ENCODE results near the gene BEX1.
"Not testable (repeated sequence)": the region's sequence is repeated elsewhere in the genome, so short reads cannot be mapped to it uniquely, and the experiment has no call there.

BEX1 gene

GRCh38 chrX:103063918-103064434 lies at the start of gene BEX1:
Gene BEX1, minus strand, starts transcription at chrX:103064171. Its CDS starts 897 bp downstream, at chrX:103063274.
- DNase-seq = peak; percentile 20

- not testable (repeated sequence) for DNase-seq
Measured at GRCh38 chrX:103109497-103109896, 45.5 kb upstream of the BEX1 start.

- DNase-seq = no peak
Measured at GRCh38 chrX:103107836-103108235, 43.9 kb upstream of the BEX1 start.

GRCh38 chrX:103107227-103107737 lies 43.3 kb upstream of the BEX1 start:
- DNase-seq = not testable (repeated sequence)

GRCh38 chrX:103104370-103104769 lies 40.4 kb upstream of the BEX1 start:
- not testable (repeated sequence) for DNase-seq

- not testable (repeated sequence) for DNase-seq
Measured at GRCh38 chrX:103103866-103104265, 39.9 kb upstream of the BEX1 start.

- no peak for DNase-seq
Measured at GRCh38 chrX:103101299-103102042, 37.5 kb upstream of the BEX1 start.

- no peak for DNase-seq
Measured at GRCh38 chrX:103100484-103100883, 36.5 kb upstream of the BEX1 start.

- DNase-seq = no peak
Measured at GRCh38 chrX:103099691-103100090, 35.7 kb upstream of the BEX1 start.

GRCh38 chrX:103098488-103098887 lies 34.5 kb upstream of the BEX1 start:
- no peak for DNase-seq

- DNase-seq = no peak
Measured at GRCh38 chrX:103092942-103093341, 29.0 kb upstream of the BEX1 start, which contains the start of gene NXF3. Gene NXF3, minus strand, starts transcription at chrX:103093143. Its CDS starts 120 bp downstream, at chrX:103093023.

GRCh38 chrX:103081051-103081450 lies 17.1 kb upstream of the BEX1 start:
- no peak for DNase-seq

- no peak for DNase-seq
Measured at GRCh38 chrX:103073467-103073866, 9.5 kb upstream of the BEX1 start.

- DNase-seq = no peak
Measured at GRCh38 chrX:103066606-103067005, 2.6 kb upstream of the BEX1 start.

- DNase-seq = peak; percentile 21
Measured at GRCh38 chrX:103063191-103063845, 653 bp downstream of the BEX1 start.

GRCh38 chrX:103061486-103061885 lies 2.5 kb downstream of the BEX1 start:
- DNase-seq = no peak

- no peak for DNase-seq
Measured at GRCh38 chrX:103056902-103057301, 7.1 kb downstream of the BEX1 start.

GRCh38 chrX:103052625-103053024 lies 11.3 kb downstream of the BEX1 start:
- DNase-seq = no peak

- DNase-seq = no peak
Measured at GRCh38 chrX:103051260-103051789, 12.6 kb downstream of the BEX1 start.

- not testable (repeated sequence) for DNase-seq
Measured at GRCh38 chrX:103033371-103033770, 30.6 kb downstream of the BEX1 start.

GRCh38 chrX:103017542-103017941 lies 46.4 kb downstream of the BEX1 start:
- DNase-seq = no peak

GRCh38 chrX:103012945-103013344 lies 51.0 kb downstream of the BEX1 start:
- no peak for DNase-seq
